Endothelial cell (in vitro differentiated cells): ENCODE data around the gene ATP6V1G1. TPM values are rescaled to one million over a fixed set of nuclear protein-coding genes. Genes with fewer than 3 reads are reported as not detected.

ENCODE experiments used
- DNase-seq: peaks from one replicate; pipeline ENCODE4 v3.0.0; 2021; ENCODE audit warnings: low spot score
- H3K27ac Mint-ChIP-seq: one replicate; pipeline ENCODE4 v1.8.0; 2021; ENCODE audit warnings: mixed read lengths, inconsistent platforms; ENCODE audit not compliant: unreplicated experiment
- H3K27me3 Mint-ChIP-seq: one replicate; pipeline ENCODE4 v1.8.0; 2021; ENCODE audit warnings: mild to moderate bottlenecking, moderate library complexity, mixed read lengths, inconsistent platforms; ENCODE audit not compliant: unreplicated experiment
- H3K36me3 Mint-ChIP-seq: one replicate; pipeline ENCODE4 v1.8.0; 2021; ENCODE audit warnings: mild to moderate bottlenecking, low read depth, mixed read lengths, inconsistent platforms; ENCODE audit not compliant: unreplicated experiment
- H3K4me1 Mint-ChIP-seq: one replicate; pipeline ENCODE4 v1.8.0; 2021; ENCODE audit warnings: mild to moderate bottlenecking, mixed read lengths, inconsistent platforms; ENCODE audit not compliant: unreplicated experiment
- H3K4me3 Mint-ChIP-seq: one replicate; pipeline ENCODE4 v1.8.0; 2021; ENCODE audit warnings: mild to moderate bottlenecking, mixed read lengths, inconsistent platforms; ENCODE audit not compliant: unreplicated experiment
- H3K9me3 Mint-ChIP-seq: one replicate; pipeline ENCODE4 v1.8.0; 2021; ENCODE audit warnings: mixed read lengths, inconsistent platforms; ENCODE audit not compliant: unreplicated experiment
- CTCF ChIP-seq: fragments of 200-600 bp; sonication (generic); IDR thresholded peaks from one replicate; pipeline ENCODE4 v1.5.0; 2021; ENCODE audit warnings: antibody characterized with exemption; ENCODE audit not compliant: unreplicated experiment
- total RNA-seq: library from RNA; stranded (reverse); fragmentation: NEBNext Ultra II Directional; extraction: Animal tissue kit (Norgen Biotek cat#: 25700); gene quantifications from one replicate; pipeline ENCODE4 v1.2.1, GENCODE V29; 2021; ENCODE audit not compliant: unreplicated experiment

ATP6V1G1 gene
- total RNA-seq, 1 donor from 2014 or later = 96.0 TPM

DNA sequence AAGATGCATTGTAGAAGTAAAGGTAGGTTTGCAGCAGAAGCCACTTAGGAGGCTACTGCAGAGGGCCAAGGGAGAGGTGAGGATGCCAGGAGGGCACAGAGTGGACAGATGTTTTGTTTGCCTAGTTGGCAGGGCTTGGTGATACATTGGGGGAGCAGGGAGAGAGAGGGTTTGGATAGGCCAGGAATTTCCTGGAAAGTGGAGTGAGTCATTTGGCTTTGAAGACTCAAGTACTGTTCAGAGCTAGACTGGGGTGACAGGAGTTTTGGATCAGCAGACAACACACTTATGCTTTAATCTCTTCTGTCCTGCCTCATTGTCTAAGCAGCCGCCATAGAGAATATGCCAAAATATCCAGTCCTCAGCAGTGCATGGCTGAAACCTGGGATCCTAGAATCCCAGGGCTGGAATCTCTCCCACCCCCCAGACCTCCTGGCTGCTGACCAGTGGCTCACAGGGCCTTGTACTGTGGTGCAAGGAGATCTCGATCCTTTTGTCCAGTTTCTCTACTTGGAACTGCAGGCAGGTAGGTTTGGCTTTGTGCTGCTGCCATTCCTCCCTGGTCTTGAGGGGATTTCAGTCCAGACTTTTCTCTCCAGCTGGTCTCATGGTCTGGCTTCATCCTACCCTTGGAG is 34.5 kb downstream of the ATP6V1G1 start:
- DNase-seq = no peak
- Mint-ChIP-seq H3K27ac (no peak overlapping the region), H3K4me3 (no peak overlapping the region), H3K4me1 (no peaks in the 10 kb centered on the region), H3K9me3 (peaks cover 4% of the 10 kb centered on the region), H3K36me3 (peaks cover 4% of the 10 kb centered on the region), H3K27me3 (no peaks in the 10 kb centered on the region)
- no peak for TF ChIP-seq CTCF

- no peak overlapping the region for H3K27ac Mint-ChIP-seq
Measured at GRCh38 chr9:114624677-114625076, 37.1 kb downstream of the ATP6V1G1 start.

GRCh38 chr9:114626415-114627020 is 38.9 kb downstream of the ATP6V1G1 start:
- peaks cover 4% of the 10 kb centered on the region for H3K9me3 Mint-ChIP-seq
- H3K27me3 Mint-ChIP-seq = no peaks in the 10 kb centered on the region
- no peak overlapping the region for H3K4me3 Mint-ChIP-seq
- H3K4me1 Mint-ChIP-seq = peaks cover 8% of the 10 kb centered on the region
- no peak overlapping the region for H3K27ac Mint-ChIP-seq
- no peak for TF ChIP-seq CTCF
- peaks cover 4% of the 10 kb centered on the region for H3K36me3 Mint-ChIP-seq
- no peak for DNase-seq

More at GRCh38 chr9:114624677-114625076, 37.1 kb downstream of the ATP6V1G1 start:
- Mint-ChIP-seq H3K9me3 (peaks cover 4% of the 10 kb centered on the region), H3K4me1 (peaks cover 8% of the 10 kb centered on the region), H3K4me3 (no peak overlapping the region), H3K36me3 (peaks cover 4% of the 10 kb centered on the region), H3K27me3 (no peaks in the 10 kb centered on the region)
- TF ChIP-seq CTCF = no peak
- no peak for DNase-seq

- no peak overlapping the region for H3K4me3 Mint-ChIP-seq
- TF ChIP-seq CTCF = no peak
- H3K4me1 Mint-ChIP-seq = peaks cover 8% of the 10 kb centered on the region
- H3K27me3 Mint-ChIP-seq = no peaks in the 10 kb centered on the region
- DNase-seq = no peak
- peaks cover 4% of the 10 kb centered on the region for H3K36me3 Mint-ChIP-seq
- no peaks in the 10 kb centered on the region for H3K9me3 Mint-ChIP-seq
- H3K27ac Mint-ChIP-seq = no peak overlapping the region
Measured at GRCh38 chr9:114627553-114627952, 40.0 kb downstream of the ATP6V1G1 start.

- Mint-ChIP-seq H3K9me3 (no peaks in the 10 kb centered on the region), H3K27me3 (no peaks in the 10 kb centered on the region)
Measured at GRCh38 chr9:114629563-114630090, 42.1 kb downstream of the ATP6V1G1 start.

More at GRCh38 chr9:114629563-114630090, 42.1 kb downstream of the ATP6V1G1 start:
- Mint-ChIP-seq H3K4me3 (no peak overlapping the region), H3K4me1 (peaks cover 8% of the 10 kb centered on the region), H3K27ac (no peak overlapping the region), H3K36me3 (peaks cover 1% of the 10 kb centered on the region)
- no peak for TF ChIP-seq CTCF
- DNase-seq = no peak
